ENCODE measurements around the gene NUDT16.

NUDT16 gene

DNA sequence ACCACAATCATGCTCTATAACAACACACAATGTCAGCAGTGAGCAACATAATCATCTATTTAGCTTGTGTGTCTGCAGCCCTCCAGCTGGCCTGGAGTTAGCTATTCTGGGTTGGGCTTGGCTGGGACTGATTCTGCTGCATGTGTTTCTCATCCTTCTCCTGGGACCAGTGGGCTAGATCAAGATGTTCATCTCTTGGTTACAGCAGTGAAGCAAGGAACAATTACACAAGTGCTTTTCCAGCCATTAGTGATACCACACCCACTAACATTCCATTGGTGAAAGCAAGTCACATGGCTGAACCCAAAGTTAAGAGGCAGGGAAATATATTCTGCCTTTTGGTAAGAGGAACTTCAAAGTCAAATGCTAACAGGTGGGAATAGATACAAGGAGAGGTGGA lies 14.6 kb downstream of the NUDT16 start:
- no peak for DNase-seq
- TF ChIP-seq GATA1 (IDR thresholded peaks at IDR 0.05; ENCODE audit: low read depth, low read length) (no peak), POLR2A (IDR thresholded peaks at IDR 0.05; ENCODE audit: low read length) (no peak)

DNA sequence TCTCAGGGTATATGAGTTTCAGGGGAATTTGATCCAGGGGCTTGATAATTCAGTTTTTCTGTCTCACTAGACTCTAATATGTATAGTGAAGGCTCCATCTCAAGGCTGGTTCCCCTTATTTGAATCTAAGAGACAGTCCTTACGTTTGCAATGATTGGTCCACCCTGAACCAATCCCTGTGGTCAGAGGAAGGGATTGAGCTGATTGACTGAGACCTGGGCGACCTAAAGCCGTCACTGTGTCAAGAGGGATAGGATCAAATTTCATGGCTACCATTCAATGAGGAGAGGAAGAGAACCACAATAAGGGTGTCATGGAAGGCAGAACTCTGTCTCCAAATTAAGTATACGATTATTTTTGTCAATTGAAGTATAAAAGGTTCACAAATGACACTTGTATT lies 16.3 kb downstream of the NUDT16 start:
- TF ChIP-seq POLR2A (IDR thresholded peaks at IDR 0.05; ENCODE audit: low read length) (no peak), GATA1 (IDR thresholded peaks at IDR 0.05; ENCODE audit: low read depth, low read length) (no peak)
- DNase-seq: no peak

DNA sequence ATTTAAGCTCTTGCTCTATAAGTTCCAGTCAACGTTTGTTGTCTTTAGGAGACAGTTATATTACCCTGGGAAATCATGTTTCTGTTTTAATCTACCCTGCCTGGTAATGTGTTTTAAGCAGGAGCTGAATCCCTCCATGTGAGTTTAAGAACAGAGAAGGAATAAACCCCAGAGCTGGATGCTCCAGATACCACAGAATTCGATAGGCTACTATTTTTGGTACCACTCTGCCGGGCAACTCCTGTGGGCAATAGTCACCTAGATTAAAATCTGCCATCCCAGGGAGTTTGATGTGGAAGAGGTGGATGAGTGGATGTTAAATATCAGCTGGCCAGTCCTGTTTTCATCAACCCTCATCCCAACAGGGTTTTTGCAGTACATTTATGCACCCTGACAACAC lies 20.4 kb downstream of the NUDT16 start:
- no peak for TF ChIP-seq GATA1 (IDR thresholded peaks at IDR 0.05; ENCODE audit: low read depth, low read length)
- TF ChIP-seq POLR2A (IDR thresholded peaks at IDR 0.05; ENCODE audit: low read length): no peak
- DNase-seq: no peak

DNA sequence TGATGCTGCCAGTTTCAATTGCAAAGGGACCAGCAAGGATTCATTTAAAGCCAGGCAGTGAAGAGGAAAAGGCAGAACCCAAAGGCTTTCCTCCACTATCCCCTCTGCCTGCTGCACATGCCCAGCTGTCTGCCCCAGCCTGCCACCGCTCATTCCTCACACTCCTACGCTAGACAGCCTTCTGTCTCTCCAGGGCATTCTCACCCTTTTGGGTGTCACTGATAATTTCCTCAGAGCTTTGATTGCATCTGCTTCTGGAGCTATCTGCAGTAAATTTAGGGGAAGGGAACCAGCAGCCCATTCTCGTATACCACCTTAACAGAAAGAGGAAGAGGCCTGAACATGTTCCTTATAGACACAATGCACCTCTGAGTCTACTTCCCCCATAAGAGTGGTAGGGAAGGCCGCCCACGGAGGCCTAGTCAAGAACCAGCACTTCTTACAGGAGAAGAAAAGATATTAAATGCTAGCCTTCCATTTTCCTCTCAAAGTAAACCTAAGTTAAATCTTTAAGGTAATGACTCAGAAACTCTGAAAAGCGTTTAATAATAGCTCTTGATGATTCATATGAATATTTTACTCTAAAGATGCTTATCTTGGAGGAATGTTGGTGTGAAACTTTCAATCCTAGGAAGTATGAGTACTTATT lies 20.9 kb downstream of the NUDT16 start:
- no peak for TF ChIP-seq POLR2A (IDR thresholded peaks at IDR 0.05; ENCODE audit: low read length)
- no peak for TF ChIP-seq GATA1 (IDR thresholded peaks at IDR 0.05; ENCODE audit: low read depth, low read length)
- no peak for DNase-seq

DNA sequence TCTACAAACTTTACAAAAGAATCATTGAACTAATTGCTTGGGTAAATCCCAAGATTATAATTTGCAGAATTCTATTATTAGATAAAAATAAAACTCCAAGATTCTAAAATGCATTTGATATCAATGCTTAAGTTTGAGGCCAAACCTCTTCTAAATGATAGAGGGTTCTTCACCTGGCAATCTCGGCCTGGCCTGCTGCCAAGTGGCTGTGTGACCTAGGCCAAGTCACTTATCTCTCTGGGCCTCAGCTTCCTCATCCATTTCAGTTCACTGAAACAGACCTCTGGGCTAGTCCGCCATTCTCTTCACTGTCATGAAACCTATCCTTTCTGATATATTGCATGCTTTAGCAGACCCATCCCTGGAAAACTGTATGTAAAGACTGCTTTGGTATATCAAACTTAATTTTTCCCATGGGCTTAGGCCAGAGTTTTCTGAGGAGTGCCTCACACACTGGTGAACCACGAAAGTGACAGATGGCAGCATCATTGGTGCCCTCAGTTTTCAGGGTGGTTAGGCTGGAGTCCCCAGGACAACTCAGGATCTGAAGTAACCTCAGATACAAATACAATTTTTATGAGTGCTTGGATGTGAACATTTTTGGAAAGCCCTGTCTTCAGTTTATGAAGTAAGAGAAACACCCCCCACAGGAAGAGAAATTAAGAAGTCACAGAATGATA lies 21.8 kb downstream of the NUDT16 start:
- TF ChIP-seq POLR2A (IDR thresholded peaks at IDR 0.05; ENCODE audit: low read length): no peak
- no peak for TF ChIP-seq GATA1 (IDR thresholded peaks at IDR 0.05; ENCODE audit: low read depth, low read length)
- DNase-seq: no peak

GRCh38 chr3:131405411-131405810 lies 23.8 kb downstream of the NUDT16 start:
- TF ChIP-seq POLR2A (IDR thresholded peaks at IDR 0.05; ENCODE audit: low read length) (no peak), GATA1 (IDR thresholded peaks at IDR 0.05; ENCODE audit: low read depth, low read length) (no peak)
- DNase-seq: no peak

GRCh38 chr3:131406274-131406673 lies 24.7 kb downstream of the NUDT16 start:
- DNase-seq: no peak
- no peak for TF ChIP-seq GATA1 (IDR thresholded peaks at IDR 0.05; ENCODE audit: low read depth, low read length)
- TF ChIP-seq POLR2A (IDR thresholded peaks at IDR 0.05; ENCODE audit: low read length): no peak

DNA sequence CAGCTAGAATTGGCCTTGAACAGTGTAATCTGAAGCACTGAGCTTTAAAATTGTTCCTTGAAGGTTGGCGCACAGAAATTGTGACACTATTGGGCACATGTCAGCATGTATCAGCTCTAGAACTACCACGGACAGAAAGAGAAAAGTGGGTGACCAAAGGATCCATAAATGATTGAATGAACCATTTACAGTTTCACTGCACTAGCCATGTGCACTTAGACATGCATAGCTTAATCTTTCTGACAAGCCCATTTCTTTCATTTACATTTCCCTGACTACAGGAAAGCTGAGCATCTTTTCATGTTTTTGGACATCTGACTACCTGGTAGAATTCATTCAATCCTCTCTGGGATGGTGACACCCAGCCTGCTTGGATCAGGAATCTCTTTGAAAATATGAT lies 36.2 kb downstream of the NUDT16 start:
- no peak for DNase-seq
- TF ChIP-seq GATA1 (IDR thresholded peaks at IDR 0.05; ENCODE audit: low read depth, low read length) (no peak), POLR2A (IDR thresholded peaks at IDR 0.05; ENCODE audit: low read length) (no peak)

DNA sequence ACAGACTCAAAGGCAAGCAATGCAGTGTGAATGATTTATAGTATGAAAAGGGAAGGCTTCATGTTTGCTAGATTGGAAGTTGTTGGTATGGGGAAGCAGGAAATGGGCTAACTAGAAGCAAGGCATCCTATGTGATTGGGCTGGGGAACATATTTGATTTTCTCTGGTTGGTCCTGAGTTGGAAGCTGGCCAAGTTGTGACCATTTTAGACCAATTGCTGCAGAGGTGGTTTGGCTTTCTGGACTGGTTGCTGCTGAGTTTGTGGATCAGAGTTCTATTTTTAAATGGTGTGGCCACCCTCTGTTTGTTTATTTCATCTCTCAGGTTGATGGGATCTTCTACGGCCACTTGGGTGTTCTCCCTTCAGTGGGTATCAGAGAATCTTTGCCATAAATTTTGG lies 39.7 kb downstream of the NUDT16 start:
- no peak for DNase-seq
- no peak for TF ChIP-seq POLR2A (IDR thresholded peaks at IDR 0.05; ENCODE audit: low read length)
- no peak for TF ChIP-seq GATA1 (IDR thresholded peaks at IDR 0.05; ENCODE audit: low read depth, low read length)

GRCh38 chr3:131421957-131422498 lies 40.5 kb downstream of the NUDT16 start:
- DNase-seq: no peak
- TF ChIP-seq GATA1 (IDR thresholded peaks at IDR 0.05; ENCODE audit: low read depth, low read length) (no peak), POLR2A (IDR thresholded peaks at IDR 0.05; ENCODE audit: low read length) (no peak)

GRCh38 chr3:131427226-131427625 lies 45.7 kb downstream of the NUDT16 start:
- no peak for DNase-seq
- no peak for TF ChIP-seq POLR2A (IDR thresholded peaks at IDR 0.05; ENCODE audit: low read length)
- TF ChIP-seq GATA1 (IDR thresholded peaks at IDR 0.05; ENCODE audit: low read depth, low read length): no peak

GRCh38 chr3:131431754-131432153 lies 50.2 kb downstream of the NUDT16 start:
- TF ChIP-seq POLR2A (IDR thresholded peaks at IDR 0.05; ENCODE audit: low read length) (no peak), GATA1 (IDR thresholded peaks at IDR 0.05; ENCODE audit: low read depth, low read length) (no peak)
- DNase-seq: no peak

DNA sequence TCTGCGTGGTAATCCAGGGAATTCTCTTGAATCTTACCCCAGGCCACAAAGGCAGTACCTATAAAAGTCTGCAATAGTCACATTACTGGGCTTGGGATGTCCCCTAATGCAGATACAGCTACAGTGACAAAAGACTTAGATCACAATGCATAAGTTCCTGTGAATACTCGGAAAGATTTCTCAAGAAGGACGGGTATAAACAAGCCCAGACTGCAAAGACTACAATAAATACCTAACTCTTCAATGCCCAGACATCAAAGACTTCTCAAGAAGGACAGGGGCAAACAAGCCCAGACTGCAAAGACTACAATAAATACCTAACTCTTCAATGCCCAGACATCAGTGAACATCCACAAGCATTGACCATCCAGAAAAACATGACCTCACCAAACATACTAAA lies 50.9 kb downstream of the NUDT16 start:
- DNase-seq: no peak
- TF ChIP-seq GATA1 (IDR thresholded peaks at IDR 0.05; ENCODE audit: low read depth, low read length): no peak
- TF ChIP-seq POLR2A (IDR thresholded peaks at IDR 0.05; ENCODE audit: low read length): no peak

DNA sequence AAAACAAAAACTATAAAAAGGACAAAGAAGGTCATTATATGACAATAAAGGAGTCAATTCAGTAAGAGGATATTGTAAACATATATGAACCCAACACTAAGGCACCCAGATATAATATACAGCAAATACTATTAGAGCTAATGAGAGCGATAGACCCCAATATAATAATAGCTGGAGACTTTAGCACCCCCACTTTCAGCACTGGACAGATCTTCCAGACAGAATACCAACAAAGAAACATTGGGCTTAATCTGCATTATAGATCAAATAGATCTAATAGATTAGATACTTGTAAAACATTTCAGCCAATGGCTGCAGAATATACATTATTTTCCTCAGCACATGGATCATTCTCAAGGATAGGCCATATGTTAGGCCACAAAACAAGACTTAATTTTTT lies 53.4 kb downstream of the NUDT16 start:
- TF ChIP-seq GATA1 (IDR thresholded peaks at IDR 0.05; ENCODE audit: low read depth, low read length) (no peak), POLR2A (IDR thresholded peaks at IDR 0.05; ENCODE audit: low read length) (no peak)

More for the DNA sequence above, 53.4 kb downstream of the NUDT16 start:
- DNase-seq: no peak
